ENCODE data around the gene OR1F1.

Gene OR1F1

GRCh38 chr16:3147046-3147756, 40.8 kb upstream of the OR1F1 start:
- peaks cover 11% of the 10 kb centered on the region for H3K4me1 Mint-ChIP-seq (ENCODE audit: low read depth)
- H3K27me3 Mint-ChIP-seq = no peaks in the 10 kb centered on the region
- no peak overlapping the region for H3K4me3 Mint-ChIP-seq
- no peaks in the 10 kb centered on the region for H3K9me3 Mint-ChIP-seq (ENCODE audit: low read depth)
- peaks cover 3% of the 10 kb centered on the region for H3K36me3 Mint-ChIP-seq
- no peak overlapping the region for H3K27ac Mint-ChIP-seq

- Mint-ChIP-seq H3K9me3 (ENCODE audit: low read depth) (no peaks in the 10 kb centered on the region), H3K27ac (no peak overlapping the region), H3K4me1 (ENCODE audit: low read depth) (peaks cover 16% of the 10 kb centered on the region), H3K27me3 (peaks cover 2% of the 10 kb centered on the region), H3K36me3 (no peaks in the 10 kb centered on the region), H3K4me3 (no peak overlapping the region)
Observed at GRCh38 chr16:3147757-3148104, 40.3 kb upstream of the OR1F1 start.

- peaks cover 18% of the 10 kb centered on the region for H3K4me1 Mint-ChIP-seq (ENCODE audit: low read depth)
- H3K36me3 Mint-ChIP-seq = no peaks in the 10 kb centered on the region
- peak overlapping the region; percentile 85 for H3K4me3 Mint-ChIP-seq
- peaks cover 2% of the 10 kb centered on the region for H3K27me3 Mint-ChIP-seq
- no peaks in the 10 kb centered on the region for H3K9me3 Mint-ChIP-seq (ENCODE audit: low read depth)
- H3K27ac Mint-ChIP-seq = no peak overlapping the region
Observed at GRCh38 chr16:3148256-3149192, 39.5 kb upstream of the OR1F1 start.

- Mint-ChIP-seq H3K36me3 (no peaks in the 10 kb centered on the region), H3K4me1 (ENCODE audit: low read depth) (peaks cover 18% of the 10 kb centered on the region), H3K27me3 (peaks cover 2% of the 10 kb centered on the region), H3K9me3 (ENCODE audit: low read depth) (no peaks in the 10 kb centered on the region), H3K4me3 (peak overlapping the region; percentile 85), H3K27ac (no peak overlapping the region)
Observed at GRCh38 chr16:3149193-3149530, 38.8 kb upstream of the OR1F1 start.

- no peaks in the 10 kb centered on the region for H3K36me3 Mint-ChIP-seq
Observed at GRCh38 chr16:3149630-3150345, 38.2 kb upstream of the OR1F1 start.

GRCh38 chr16:3150346-3151218, 37.4 kb upstream of the OR1F1 start:
- H3K27me3 Mint-ChIP-seq = peaks cover 2% of the 10 kb centered on the region
- H3K36me3 Mint-ChIP-seq = no peaks in the 10 kb centered on the region
- H3K4me3 Mint-ChIP-seq = peak overlapping the region; percentile 87
- peaks cover 19% of the 10 kb centered on the region for H3K4me1 Mint-ChIP-seq (ENCODE audit: low read depth)
- peak overlapping the region; percentile 83 for H3K27ac Mint-ChIP-seq
- no peaks in the 10 kb centered on the region for H3K9me3 Mint-ChIP-seq (ENCODE audit: low read depth)

More at GRCh38 chr16:3149630-3150345, 38.2 kb upstream of the OR1F1 start:
- Mint-ChIP-seq H3K9me3 (ENCODE audit: low read depth) (no peaks in the 10 kb centered on the region), H3K4me3 (peak overlapping the region; percentile 85), H3K4me1 (ENCODE audit: low read depth) (peaks cover 19% of the 10 kb centered on the region), H3K27me3 (peaks cover 2% of the 10 kb centered on the region), H3K27ac (peak overlapping the region; percentile 83)

GRCh38 chr16:3152027-3152276, 36.1 kb upstream of the OR1F1 start:
- Mint-ChIP-seq H3K27ac (peak overlapping the region; percentile 98), H3K4me1 (ENCODE audit: low read depth) (peaks cover 19% of the 10 kb centered on the region), H3K9me3 (ENCODE audit: low read depth) (no peaks in the 10 kb centered on the region), H3K36me3 (no peaks in the 10 kb centered on the region), H3K4me3 (peak overlapping the region; percentile 87), H3K27me3 (peaks cover 2% of the 10 kb centered on the region)

GRCh38 chr16:3152277-3152990, 35.6 kb upstream of the OR1F1 start:
- peaks cover 2% of the 10 kb centered on the region for H3K27me3 Mint-ChIP-seq
- no peaks in the 10 kb centered on the region for H3K36me3 Mint-ChIP-seq
- peak overlapping the region; percentile 98 for H3K27ac Mint-ChIP-seq
- H3K4me3 Mint-ChIP-seq = peak overlapping the region; percentile 87
- no peaks in the 10 kb centered on the region for H3K9me3 Mint-ChIP-seq (ENCODE audit: low read depth)
- H3K4me1 Mint-ChIP-seq (ENCODE audit: low read depth) = peaks cover 24% of the 10 kb centered on the region

- H3K4me3 Mint-ChIP-seq = peak overlapping the region; percentile 87
- H3K4me1 Mint-ChIP-seq (ENCODE audit: low read depth) = peaks cover 29% of the 10 kb centered on the region
- peak overlapping the region; percentile 98 for H3K27ac Mint-ChIP-seq
- H3K36me3 Mint-ChIP-seq = no peaks in the 10 kb centered on the region
- no peaks in the 10 kb centered on the region for H3K9me3 Mint-ChIP-seq (ENCODE audit: low read depth)
- peaks cover 2% of the 10 kb centered on the region for H3K27me3 Mint-ChIP-seq
Observed at GRCh38 chr16:3152991-3153368, 35.0 kb upstream of the OR1F1 start.

- no peaks in the 10 kb centered on the region for H3K9me3 Mint-ChIP-seq (ENCODE audit: low read depth)
- peaks cover 2% of the 10 kb centered on the region for H3K27me3 Mint-ChIP-seq
- no peak overlapping the region for H3K27ac Mint-ChIP-seq
- no peaks in the 10 kb centered on the region for H3K36me3 Mint-ChIP-seq
- H3K4me1 Mint-ChIP-seq (ENCODE audit: low read depth) = peaks cover 38% of the 10 kb centered on the region
- H3K4me3 Mint-ChIP-seq = no peak overlapping the region
Observed at GRCh38 chr16:3155181-3155580, 32.8 kb upstream of the OR1F1 start.

GRCh38 chr16:3155972-3156371, 32.0 kb upstream of the OR1F1 start:
- Mint-ChIP-seq H3K27me3 (peaks cover 2% of the 10 kb centered on the region), H3K27ac (no peak overlapping the region), H3K36me3 (no peaks in the 10 kb centered on the region), H3K4me1 (ENCODE audit: low read depth) (peaks cover 35% of the 10 kb centered on the region), H3K4me3 (no peak overlapping the region), H3K9me3 (ENCODE audit: low read depth) (no peaks in the 10 kb centered on the region)

GRCh38 chr16:3157229-3158025, 30.6 kb upstream of the OR1F1 start:
- no peaks in the 10 kb centered on the region for H3K9me3 Mint-ChIP-seq (ENCODE audit: low read depth)
- H3K4me1 Mint-ChIP-seq (ENCODE audit: low read depth) = peaks cover 29% of the 10 kb centered on the region
- H3K27ac Mint-ChIP-seq = peak overlapping the region; percentile 78
- H3K27me3 Mint-ChIP-seq = peaks cover 2% of the 10 kb centered on the region
- H3K36me3 Mint-ChIP-seq = no peaks in the 10 kb centered on the region
- peak overlapping the region; percentile 87 for H3K4me3 Mint-ChIP-seq

- Mint-ChIP-seq H3K36me3 (no peaks in the 10 kb centered on the region), H3K4me3 (peak overlapping the region; percentile 87), H3K27me3 (no peaks in the 10 kb centered on the region), H3K9me3 (ENCODE audit: low read depth) (no peaks in the 10 kb centered on the region), H3K4me1 (ENCODE audit: low read depth) (peaks cover 24% of the 10 kb centered on the region), H3K27ac (peak overlapping the region; percentile 78)
Observed at GRCh38 chr16:3158026-3158509, 29.9 kb upstream of the OR1F1 start.

All from activated naive CD8-positive, alpha-beta T cell (primary cell).